Right ventricle myocardium inferior (tissue), 1 donor: ENCODE measurements around the gene MYO16. TPM values are rescaled to one million over a fixed set of nuclear protein-coding genes. Genes with fewer than 3 reads are reported as not detected.
"Not testable (repeated sequence)": the region's sequence is repeated elsewhere in the genome, so short reads cannot be mapped to it uniquely, and the experiment has no call there.

Experiments
- ATAC-seq: fragments of 200-7000 bp; cut with Tn5 transposase; one replicate; pipeline ENCODE4 v1.9.1; 2020; ENCODE audit warnings: mild to moderate bottlenecking, moderate library complexity
- DNase-seq: peaks from one replicate; pipeline ENCODE4 v3.0.0; 2021; ENCODE audit errors: missing footprints
- intact Hi-C: fragments of 100-400 bp; cut with DNase I; formaldehyde crosslinking; loops from one replicate; pipeline ENCODE4 v1.11.0; 2022
- total RNA-seq: library from RNA; stranded (reverse); fragmentation: NEBNext Ultra II Directional; extraction: Animal tissue kit (Norgen Biotek cat#: 25700); gene quantifications from one replicate; pipeline ENCODE4 v1.2.1, GENCODE V29; 2021
- donor health status: DM: no; HTN: yes; CAD: no; lungs with severe emphysema.

MYO16 gene
- total RNA-seq, 1 donor from 2014 or later = 1.4 TPM

DNA sequence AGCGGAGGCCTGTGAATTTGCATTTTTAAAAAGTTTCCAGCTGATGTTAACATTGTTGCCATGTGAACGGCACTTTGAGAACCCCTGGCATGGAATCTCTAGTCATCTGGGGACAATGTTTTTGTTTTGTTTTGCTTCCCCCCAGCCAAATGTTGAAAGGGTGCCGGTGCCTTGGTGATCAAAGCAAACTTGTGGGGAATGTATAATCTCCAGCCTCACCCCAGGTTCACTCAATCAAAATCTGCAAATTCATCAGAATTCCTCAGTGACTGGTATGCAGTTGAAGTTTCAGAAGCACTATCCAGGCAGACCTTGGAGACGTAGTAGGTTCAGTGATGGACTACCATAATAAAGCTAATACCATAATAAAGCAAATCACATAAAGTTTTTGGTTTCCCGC, 428.7 kb downstream of the MYO16 start:
- intact Hi-C loops = no loop called here
- no peak for DNase-seq
- no peak for ATAC-seq

DNA sequence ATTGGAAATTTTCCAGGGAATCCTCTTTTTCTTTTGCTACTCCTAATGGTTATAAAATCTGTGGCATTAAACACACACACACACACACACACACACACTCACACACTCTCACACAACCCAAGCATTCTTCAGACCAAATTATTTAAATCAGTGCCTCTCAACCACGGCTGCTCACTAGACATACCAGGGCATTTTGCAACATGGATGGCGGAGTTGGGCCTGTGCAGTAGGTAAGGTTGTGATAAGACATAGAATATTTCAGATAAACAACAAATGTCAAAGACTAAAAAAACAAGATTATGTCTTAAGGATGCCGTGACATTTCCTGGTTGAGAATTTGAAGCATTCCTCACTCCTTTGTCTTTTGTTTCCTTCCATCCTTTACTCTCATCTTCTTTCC, 443.1 kb downstream of the MYO16 start:
- ATAC-seq (no peak), DNase-seq (no peak)
- intact Hi-C loops = no loop called here

DNA sequence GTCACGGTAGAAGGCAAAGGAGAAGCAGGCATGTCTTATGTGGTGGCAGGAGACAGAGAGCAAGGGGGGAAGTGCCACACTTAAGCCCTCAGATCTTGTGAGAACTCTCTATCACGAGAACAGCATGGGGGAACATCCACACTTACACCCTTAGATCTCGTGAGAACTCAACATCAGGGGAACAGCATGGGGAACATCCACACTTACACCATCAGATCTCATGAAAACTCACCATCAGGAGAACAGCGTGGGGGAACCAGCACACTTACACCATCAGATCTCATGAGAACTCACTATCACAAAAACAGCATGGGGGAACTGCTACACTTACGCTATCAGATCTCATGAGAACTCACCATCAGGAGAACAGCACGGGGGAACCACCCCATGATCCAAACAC, 445.0 kb downstream of the MYO16 start:
- intact Hi-C loops = no loop called here
- no peak for DNase-seq
- ATAC-seq = no peak

DNA sequence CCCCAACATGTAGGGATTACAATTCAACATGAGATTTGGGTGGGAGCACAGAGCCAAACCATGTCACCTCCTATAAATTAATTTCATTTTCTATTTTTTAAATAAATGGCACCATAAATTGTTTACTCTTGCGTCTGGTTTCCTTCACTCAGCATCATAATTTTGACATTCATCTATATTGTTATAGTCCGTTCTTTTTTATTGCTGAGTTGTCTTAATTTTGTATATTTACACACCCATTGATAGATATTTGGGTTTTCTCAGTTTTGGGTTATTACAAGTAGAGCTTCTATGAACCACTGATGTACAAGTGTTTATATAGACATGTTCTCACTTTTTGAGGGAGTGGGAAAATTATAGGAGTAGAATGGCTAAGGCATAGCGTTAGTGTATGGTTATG, 445.4 kb downstream of the MYO16 start:
- DNase-seq = no peak
- ATAC-seq = no peak
- intact Hi-C loops = no loop called here

DNA sequence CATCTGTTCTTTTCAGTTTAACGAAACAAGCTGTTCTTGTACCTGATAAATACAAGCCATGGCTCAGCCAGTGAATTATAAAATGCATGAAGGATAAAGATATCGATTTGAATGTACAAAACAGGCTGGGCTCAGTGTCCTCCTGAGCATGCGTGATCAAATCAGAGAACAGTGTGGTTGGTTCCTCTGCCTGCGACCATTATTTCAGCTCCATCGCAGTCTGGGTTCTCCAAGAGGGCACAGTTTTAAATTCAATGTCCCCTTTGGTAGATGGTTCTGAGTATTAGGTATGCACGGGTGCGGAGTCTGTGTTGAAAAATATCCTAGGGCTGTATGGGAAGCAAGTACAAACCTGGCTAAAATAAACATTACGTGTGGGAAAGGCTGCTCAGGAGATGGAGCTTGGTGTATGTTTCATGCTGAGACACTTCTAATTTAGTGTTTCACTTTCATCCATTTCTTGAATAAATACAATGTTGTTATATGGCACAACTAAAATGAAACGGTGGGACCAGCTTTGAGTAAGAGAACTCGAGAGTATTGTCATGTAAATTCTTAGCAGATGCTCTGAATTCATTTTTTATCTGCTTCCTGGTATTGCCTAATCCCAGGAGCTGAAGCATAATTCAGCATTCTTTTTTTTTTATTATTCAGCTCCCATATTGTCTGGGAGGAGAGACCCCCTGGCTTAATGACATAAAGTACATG, 458.7 kb downstream of the MYO16 start:
- intact Hi-C loops = no loop called here
- DNase-seq = no peak
- ATAC-seq = no peak

DNA sequence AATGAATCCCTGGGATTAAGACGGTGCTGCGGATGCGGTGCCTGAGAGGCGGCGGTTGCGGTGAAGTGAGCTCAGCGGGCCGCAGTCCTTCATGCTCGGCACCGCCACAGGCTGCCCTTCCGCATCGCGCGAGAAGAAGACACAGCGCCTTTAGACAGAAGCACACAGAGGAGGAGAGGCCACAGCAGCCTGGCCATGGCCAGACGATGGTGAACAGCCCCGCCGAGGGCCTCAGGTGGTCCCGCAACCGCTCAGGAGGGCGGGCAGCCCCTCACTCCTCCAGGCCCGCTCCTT, 459.2 kb downstream of the MYO16 start:
- no peak for ATAC-seq
- intact Hi-C loops = no loop called here
- DNase-seq = no peak

GRCh38 chr13:109090796-109091195, 461.4 kb downstream of the MYO16 start:
- intact Hi-C loops = no loop called here
- ATAC-seq = no peak
- no peak for DNase-seq

DNA sequence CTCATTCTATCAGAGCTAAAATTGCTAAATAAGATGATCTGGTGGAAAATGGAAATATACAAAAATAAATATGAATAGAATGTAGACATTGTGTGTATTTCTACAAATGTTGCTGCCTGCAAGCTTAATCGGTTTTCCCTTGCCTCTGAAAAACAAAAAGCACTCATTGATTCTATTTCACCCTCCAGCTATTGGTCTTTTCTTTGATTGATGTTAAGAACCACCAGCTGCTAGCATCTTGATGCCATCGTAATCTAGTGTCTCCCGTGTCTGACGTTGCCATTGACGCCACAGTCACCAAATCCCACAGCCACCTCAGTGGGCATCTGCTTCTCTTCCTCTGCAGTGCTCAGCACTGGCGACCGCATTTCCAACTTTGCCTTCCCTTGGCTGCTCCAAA, 461.8 kb downstream of the MYO16 start:
- DNase-seq (no peak), ATAC-seq (no peak)
- intact Hi-C loops = no loop called here

DNA sequence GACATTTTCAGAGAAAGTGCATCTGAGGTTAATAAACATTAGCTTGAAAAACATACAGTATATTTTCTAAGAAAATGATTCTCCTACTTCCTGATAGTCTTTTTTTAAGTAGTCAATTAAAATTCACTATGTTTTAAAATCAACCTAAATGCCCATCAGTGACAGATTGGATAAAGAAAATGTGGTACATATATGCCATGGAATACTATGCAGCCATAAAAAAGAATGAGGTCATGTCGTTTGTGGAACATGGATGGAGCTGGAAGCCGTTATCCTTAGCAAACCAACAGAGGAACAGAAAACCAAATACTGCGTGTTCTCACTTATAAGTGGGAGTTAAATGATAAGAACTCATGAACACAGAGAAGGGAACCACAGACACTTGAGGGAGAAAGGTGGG, 462.8 kb downstream of the MYO16 start:
- intact Hi-C loops, DNase-seq, ATAC-seq: not testable (repeated sequence)

DNA sequence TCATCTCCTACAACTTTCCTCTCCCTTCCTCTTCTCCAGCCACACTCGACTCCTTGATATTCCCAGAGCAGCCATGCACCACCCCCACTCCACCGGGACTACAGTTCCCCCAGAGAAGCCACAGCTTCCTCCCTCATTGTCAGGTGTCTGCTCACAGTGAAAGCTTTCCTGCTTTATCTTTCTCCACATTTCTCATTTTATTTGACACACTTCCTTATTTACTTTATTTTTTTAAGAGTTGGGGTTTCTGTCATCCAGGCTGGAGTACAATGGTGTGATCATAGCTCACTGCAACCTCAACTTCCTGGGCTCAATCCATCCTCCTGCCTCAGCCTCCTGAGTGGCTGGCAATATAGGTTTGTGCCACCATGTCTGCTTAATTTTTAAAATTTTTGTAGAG, 464.6 kb downstream of the MYO16 start:
- intact Hi-C loops = no loop called here
- ATAC-seq (no peak), DNase-seq (no peak)

- no peak for DNase-seq
- ATAC-seq = no peak
- intact Hi-C loops = no loop called here
Observed at GRCh38 chr13:109095126-109095525, 465.7 kb downstream of the MYO16 start.

DNA sequence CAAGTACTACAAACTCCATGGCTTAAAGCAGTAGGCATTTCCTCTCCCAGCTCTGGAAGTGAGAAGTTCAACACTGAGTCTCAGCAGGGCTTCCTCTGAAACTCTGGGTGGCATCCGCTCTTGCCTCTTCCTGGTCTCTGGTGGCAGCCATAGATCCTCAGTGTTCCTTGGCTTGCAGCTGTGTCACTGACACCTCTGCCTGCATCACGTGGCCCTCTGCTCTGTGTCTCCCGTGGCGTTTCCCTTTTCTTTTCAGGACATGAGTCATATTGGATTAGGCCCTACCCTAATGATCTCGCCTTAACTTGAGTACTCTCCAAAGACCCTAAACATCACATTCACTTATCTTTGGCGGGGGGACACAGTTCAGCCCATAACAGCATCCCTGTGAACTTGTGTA, 466.7 kb downstream of the MYO16 start:
- intact Hi-C loops = no loop called here
- DNase-seq (no peak), ATAC-seq (no peak)

GRCh38 chr13:109100705-109101304, 471.4 kb downstream of the MYO16 start:
- no peak for DNase-seq
- no peak for ATAC-seq
- intact Hi-C loops = no loop called here

DNA sequence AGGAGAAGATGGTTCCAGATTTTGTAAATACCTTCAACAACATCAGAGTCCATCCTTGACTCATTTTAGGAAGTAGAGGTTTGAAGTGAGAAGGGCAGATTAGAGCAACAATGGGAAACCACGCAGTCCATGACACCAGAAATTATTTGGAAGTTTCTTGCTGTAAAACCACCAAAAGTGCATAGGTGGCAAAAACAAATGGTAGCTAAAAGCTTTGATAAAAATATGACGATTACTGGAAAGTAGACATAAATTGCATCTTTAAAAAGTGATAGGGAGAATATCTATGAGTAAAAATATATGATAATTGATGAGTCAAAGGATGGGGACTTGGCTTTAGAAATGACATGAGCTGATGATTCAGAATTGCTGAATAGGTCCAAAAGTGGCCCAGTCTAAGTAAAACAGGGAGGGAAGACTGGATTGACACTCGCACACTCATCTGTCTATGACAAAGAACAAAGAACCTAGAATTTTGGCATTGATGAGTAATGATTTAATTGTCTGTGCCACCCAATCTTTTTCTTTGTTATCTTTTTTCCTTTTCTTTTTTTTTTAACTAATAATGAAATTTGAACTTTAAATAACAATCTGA, 472.2 kb downstream of the MYO16 start:
- intact Hi-C loops = no loop called here
- ATAC-seq = no peak

GRCh38 chr13:109105899-109106298, 476.5 kb downstream of the MYO16 start:
- ATAC-seq (no peak), DNase-seq (no peak)
- intact Hi-C loops = no loop called here

More for the DNA sequence above, 472.2 kb downstream of the MYO16 start:
- DNase-seq = no peak

- ATAC-seq (no peak), DNase-seq (no peak)
- intact Hi-C loops = no loop called here
Observed at GRCh38 chr13:109110159-109110558, 480.7 kb downstream of the MYO16 start.

- intact Hi-C loops = no loop called here
- ATAC-seq (no peak), DNase-seq (no peak)
Observed at GRCh38 chr13:109111141-109111540, 481.7 kb downstream of the MYO16 start.

DNA sequence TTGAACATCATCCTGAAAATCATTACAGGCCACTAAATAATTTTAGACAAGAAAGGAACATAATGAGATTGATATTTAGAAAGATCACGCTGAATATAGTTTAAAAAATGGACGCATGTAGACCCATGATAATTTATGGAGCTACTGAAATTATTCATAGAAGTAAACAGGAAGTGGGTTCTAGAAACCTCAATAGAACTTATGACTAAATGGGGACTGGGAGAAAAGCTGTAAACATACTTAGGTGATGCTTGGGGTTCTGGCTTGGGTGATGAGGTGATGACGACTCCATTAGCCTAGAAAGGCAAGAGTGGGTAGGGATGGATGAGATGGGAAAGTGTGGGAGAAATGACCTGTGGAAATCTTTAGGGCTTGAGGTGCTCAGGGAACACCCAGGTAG, 484.0 kb downstream of the MYO16 start:
- intact Hi-C loops = no loop called here
- DNase-seq (no peak), ATAC-seq (no peak)

DNA sequence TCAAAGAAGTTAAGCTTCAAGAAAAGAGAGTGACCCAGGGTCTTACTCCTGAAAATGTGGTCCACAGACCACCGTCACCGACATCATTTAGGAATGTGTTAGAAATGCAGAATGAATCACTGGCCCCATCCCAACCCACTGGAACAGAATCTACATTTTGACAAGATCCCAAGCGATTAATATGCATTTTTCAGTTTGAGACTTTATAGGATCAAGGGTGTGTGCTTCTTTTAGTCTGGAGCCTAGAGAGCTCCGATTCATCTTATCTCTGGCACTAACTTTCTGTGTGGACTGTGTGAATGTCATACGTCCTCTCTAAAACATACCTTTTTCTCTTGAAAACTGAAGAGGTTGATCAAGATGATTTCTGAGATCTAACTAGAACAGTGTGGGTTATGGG, 484.8 kb downstream of the MYO16 start:
- ATAC-seq = no peak
- no peak for DNase-seq
- intact Hi-C loops = no loop called here

GRCh38 chr13:109114991-109115390, 485.6 kb downstream of the MYO16 start:
- DNase-seq (no peak), ATAC-seq (no peak)
- intact Hi-C loops = no loop called here

- intact Hi-C loops = no loop called here
- ATAC-seq (no peak), DNase-seq (no peak)
Observed at GRCh38 chr13:109118521-109118920, 489.1 kb downstream of the MYO16 start.
